Stomach (tissue), 4 donors: ENCODE measurements around the gene INSYN2B.

Experiments
- POLR2A ChIP-seq, 4 donors: fragments of 450-650 bp; IDR thresholded peaks; one replicate each; pipeline ENCODE4 v1.6.1; 2016; ENCODE audit warnings: antibody characterized with exemption in 4 of 4, control low read depth in 2 of 4, mild to moderate bottlenecking in 1 of 4, moderate library complexity in 1 of 4
- POLR2AphosphoS5 ChIP-seq, 3 donors: sonication (generic); formaldehyde crosslinking; IDR thresholded peaks; one replicate each; pipeline ENCODE4 v1.6.1; 2016; ENCODE audit warnings: antibody characterized with exemption in 3 of 3
- TF ChIP-seq, protein P1 (sequence below), 7 experiments: fragments of 450-650 bp in 4 of 7; fragments of 200-600 bp in 3 of 7; sonication (generic) in 3 of 7; IDR thresholded peaks; one replicate each; pipeline ENCODE4 v1.5.1; 2016 to 2019; ENCODE audit warnings: antibody characterized with exemption in 7 of 7, control low read depth in 2 of 7, mild to moderate bottlenecking in 1 of 7

- TF ChIP-seq, protein P1, sequence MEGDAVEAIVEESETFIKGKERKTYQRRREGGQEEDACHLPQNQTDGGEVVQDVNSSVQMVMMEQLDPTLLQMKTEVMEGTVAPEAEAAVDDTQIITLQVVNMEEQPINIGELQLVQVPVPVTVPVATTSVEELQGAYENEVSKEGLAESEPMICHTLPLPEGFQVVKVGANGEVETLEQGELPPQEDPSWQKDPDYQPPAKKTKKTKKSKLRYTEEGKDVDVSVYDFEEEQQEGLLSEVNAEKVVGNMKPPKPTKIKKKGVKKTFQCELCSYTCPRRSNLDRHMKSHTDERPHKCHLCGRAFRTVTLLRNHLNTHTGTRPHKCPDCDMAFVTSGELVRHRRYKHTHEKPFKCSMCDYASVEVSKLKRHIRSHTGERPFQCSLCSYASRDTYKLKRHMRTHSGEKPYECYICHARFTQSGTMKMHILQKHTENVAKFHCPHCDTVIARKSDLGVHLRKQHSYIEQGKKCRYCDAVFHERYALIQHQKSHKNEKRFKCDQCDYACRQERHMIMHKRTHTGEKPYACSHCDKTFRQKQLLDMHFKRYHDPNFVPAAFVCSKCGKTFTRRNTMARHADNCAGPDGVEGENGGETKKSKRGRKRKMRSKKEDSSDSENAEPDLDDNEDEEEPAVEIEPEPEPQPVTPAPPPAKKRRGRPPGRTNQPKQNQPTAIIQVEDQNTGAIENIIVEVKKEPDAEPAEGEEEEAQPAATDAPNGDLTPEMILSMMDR (IDR thresholded peaks at IDR 0.05), result no peak
- no peak for TF ChIP-seq POLR2AphosphoS5 (IDR thresholded peaks at IDR 0.05)
- TF ChIP-seq POLR2A (IDR thresholded peaks at IDR 0.05), result no peak
Measured at GRCh38 chr5:169973056-169973455, 7.2 kb downstream of the INSYN2B start.
